ENCODE results near the gene CELF3. TPM values are rescaled to one million over a fixed set of nuclear protein-coding genes. Genes with fewer than 3 reads are reported as not detected.

Gene CELF3
- polyA plus RNA-seq, 3 donors = not detected

DNA sequence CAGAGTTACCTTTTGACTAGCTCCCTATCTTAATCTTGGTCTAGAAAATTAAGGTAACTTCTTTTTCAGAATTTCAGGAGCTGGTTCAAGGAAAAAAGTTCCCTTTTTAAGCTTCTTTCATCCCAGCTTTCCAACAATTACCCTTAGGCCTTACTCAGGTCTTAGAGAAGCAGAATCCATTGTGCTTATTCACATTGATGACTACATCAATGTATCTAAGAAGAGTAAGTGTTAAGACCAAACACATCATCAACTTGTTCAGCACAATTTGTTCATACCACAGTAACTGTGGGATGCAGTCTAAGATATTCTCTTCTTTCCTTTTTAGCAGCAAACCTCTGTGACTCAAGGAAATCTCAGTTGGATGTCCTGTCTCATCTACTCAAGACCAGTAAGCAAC, 42.6 kb upstream of the CELF3 start:
- Histone ChIP-seq H3K27ac (ENCODE audit: low read depth in 1 of 2, low read length in 2 of 2) (no peak overlapping the region), H3K27me3 (ENCODE audit: control insufficient read depth in 2 of 2, insufficient read depth in 2 of 2, low read length in 2 of 2) (no peaks in the 10 kb centered on the region), H3K9me3 (replicated peaks in 1 of 2; ENCODE audit: control insufficient read depth in 1 of 2, insufficient read depth in 1 of 2, low read length in 2 of 2) (no peaks in the 10 kb centered on the region), H3K9ac (ENCODE audit: insufficient read depth, low read length, poor library complexity, severe bottlenecking) (no peak overlapping the region), H3K36me3 (replicated peaks in 1 of 2; ENCODE audit: control insufficient read depth in 1 of 2, insufficient read depth in 2 of 2, low read length in 2 of 2) (peaks cover 23 to 45% of the 10 kb centered on the region in 2 donors), H4K20me1 (ENCODE audit: insufficient read depth, low read length) (no peaks in the 10 kb centered on the region), H3K4me2 (replicated peaks; ENCODE audit: extremely low read depth, low read length, poor library complexity, severe bottlenecking) (no peak overlapping the region), H3K4me1 (ENCODE audit: control insufficient read depth in 1 of 2, insufficient read depth in 2 of 2, low read length in 2 of 2) (peaks cover 15 to 17% of the 10 kb centered on the region in 2 donors), H2AFZ (ENCODE audit: insufficient read depth, low read depth, low read length, poor library complexity, severe bottlenecking) (no peak overlapping the region), H3K79me2 (ENCODE audit: insufficient read depth, low read length) (no peaks in the 10 kb centered on the region), H3K4me3 (replicated peaks in 1 of 3; ENCODE audit: low read depth in 2 of 3, low read length in 3 of 3) (no peak overlapping the region)
- intact Hi-C loops (cut with micrococcal nuclease) = no loop called here
- no peak overlapping the region for H3K4me3 Mint-ChIP-seq
- H3K9me3 Mint-ChIP-seq = peaks cover 0 to 2% (median 0%) of the 10 kb centered on the region in 7 donors
- TF ChIP-seq, protein P1, sequence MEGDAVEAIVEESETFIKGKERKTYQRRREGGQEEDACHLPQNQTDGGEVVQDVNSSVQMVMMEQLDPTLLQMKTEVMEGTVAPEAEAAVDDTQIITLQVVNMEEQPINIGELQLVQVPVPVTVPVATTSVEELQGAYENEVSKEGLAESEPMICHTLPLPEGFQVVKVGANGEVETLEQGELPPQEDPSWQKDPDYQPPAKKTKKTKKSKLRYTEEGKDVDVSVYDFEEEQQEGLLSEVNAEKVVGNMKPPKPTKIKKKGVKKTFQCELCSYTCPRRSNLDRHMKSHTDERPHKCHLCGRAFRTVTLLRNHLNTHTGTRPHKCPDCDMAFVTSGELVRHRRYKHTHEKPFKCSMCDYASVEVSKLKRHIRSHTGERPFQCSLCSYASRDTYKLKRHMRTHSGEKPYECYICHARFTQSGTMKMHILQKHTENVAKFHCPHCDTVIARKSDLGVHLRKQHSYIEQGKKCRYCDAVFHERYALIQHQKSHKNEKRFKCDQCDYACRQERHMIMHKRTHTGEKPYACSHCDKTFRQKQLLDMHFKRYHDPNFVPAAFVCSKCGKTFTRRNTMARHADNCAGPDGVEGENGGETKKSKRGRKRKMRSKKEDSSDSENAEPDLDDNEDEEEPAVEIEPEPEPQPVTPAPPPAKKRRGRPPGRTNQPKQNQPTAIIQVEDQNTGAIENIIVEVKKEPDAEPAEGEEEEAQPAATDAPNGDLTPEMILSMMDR (IDR thresholded peaks at IDR 0.05) = no peak
- H3K27me3 Mint-ChIP-seq (ENCODE audit: low read depth in 3 of 3) = no peaks in the 10 kb centered on the region
- no peak overlapping the region for H3K27ac Mint-ChIP-seq
- DNase-seq = no peak
- H3K4me1 Mint-ChIP-seq = peaks cover 23% of the 10 kb centered on the region
- peaks cover 37 to 52% of the 10 kb centered on the region in 2 donors for H3K36me3 Mint-ChIP-seq

DNA sequence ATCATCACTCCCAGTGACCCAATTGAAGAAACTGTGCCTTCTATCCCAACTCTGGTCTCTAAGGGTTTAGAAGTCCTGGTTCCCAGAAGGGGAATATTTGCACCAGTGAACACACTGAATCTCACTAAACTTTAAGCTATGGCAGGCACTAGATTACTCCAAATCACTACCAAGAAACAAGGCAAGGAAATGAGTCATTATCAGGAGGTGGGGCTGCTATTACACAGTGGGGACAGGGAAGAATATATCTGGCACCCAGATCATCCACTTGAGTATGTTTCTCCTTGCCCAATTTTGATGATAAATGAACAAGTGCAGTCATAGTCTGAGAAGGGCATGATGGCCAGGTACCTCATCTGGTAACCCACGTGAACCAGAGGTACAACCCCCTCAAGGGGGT, 39.7 kb upstream of the CELF3 start:
- Histone ChIP-seq H3K36me3 (replicated peaks in 1 of 2; ENCODE audit: control insufficient read depth in 1 of 2, insufficient read depth in 2 of 2, low read length in 2 of 2) (peaks cover 20 to 39% of the 10 kb centered on the region in 2 donors), H3K4me1 (ENCODE audit: control insufficient read depth in 1 of 2, insufficient read depth in 2 of 2, low read length in 2 of 2) (no peaks in the 10 kb centered on the region), H3K4me2 (replicated peaks; ENCODE audit: extremely low read depth, low read length, poor library complexity, severe bottlenecking) (no peak overlapping the region), H4K20me1 (ENCODE audit: insufficient read depth, low read length) (no peaks in the 10 kb centered on the region), H3K9me3 (replicated peaks in 1 of 2; ENCODE audit: control insufficient read depth in 1 of 2, insufficient read depth in 1 of 2, low read length in 2 of 2) (no peaks in the 10 kb centered on the region), H3K27me3 (ENCODE audit: control insufficient read depth in 2 of 2, insufficient read depth in 2 of 2, low read length in 2 of 2) (no peaks in the 10 kb centered on the region), H3K79me2 (ENCODE audit: insufficient read depth, low read length) (no peaks in the 10 kb centered on the region), H3K4me3 (replicated peaks in 1 of 3; ENCODE audit: low read depth in 2 of 3, low read length in 3 of 3) (no peak overlapping the region), H3K27ac (ENCODE audit: low read depth in 1 of 2, low read length in 2 of 2) (no peak overlapping the region), H3K9ac (ENCODE audit: insufficient read depth, low read length, poor library complexity, severe bottlenecking) (no peak overlapping the region), H2AFZ (ENCODE audit: insufficient read depth, low read depth, low read length, poor library complexity, severe bottlenecking) (no peak overlapping the region)
- Mint-ChIP-seq H3K9me3 (no peaks in the 10 kb centered on the region), H3K4me1 (peaks cover 7% of the 10 kb centered on the region), H3K27me3 (ENCODE audit: low read depth in 3 of 3) (peaks cover 2 to 5% (median 5%) of the 10 kb centered on the region in 3 donors), H3K4me3 (no peak overlapping the region), H3K27ac (peak overlapping the region in 1 of 7 donors; percentile 39), H3K36me3 (peaks cover 31 to 45% of the 10 kb centered on the region in 2 donors)
- no CpG with 5 or more reads among the region's 1 CpG for WGBS (ENCODE audit: insufficient coverage)
- intact Hi-C loops (cut with micrococcal nuclease) = no loop called here
- peak in 1 of 3 donors; percentile 20 for DNase-seq
- TF ChIP-seq, protein P1 (IDR thresholded peaks at IDR 0.05) = no peak
